ENCODE measurements around the gene MEIS1. TPM values are rescaled to one million over a fixed set of nuclear protein-coding genes. Genes with fewer than 3 reads are reported as not detected.
A peak's percentile ranks its signal among the peaks of the same experiment; 100 is the strongest.

The MEIS1 gene
- total RNA-seq, 4 donors from 2014 or later: 25.9 to 129 (median 28.8) TPM

- no peaks in the 10 kb centered on the region for H3K9me3 ChIP-seq
- WGBS, 2 donors (ENCODE audit: low coverage in 1 of 2): 72 to 77% methylated on average over 3 to 5 of the region's 5 CpGs
- DNase-seq: no peak
- H3K4me3 ChIP-seq: no peak overlapping the region
- in situ Hi-C loops (cut with MboI; ENCODE audit: low pct_ligation_motif_present in 1 of 4, low pct_unique_long_range_greater_than_20kb in 1 of 4, low sequenced_read_pairs in 3 of 4) (no loop called here), intact Hi-C loops (cut with DNase I; ENCODE audit: low total_unique reads) (no loop called here)
- H3K27ac ChIP-seq: peak overlapping the region in 3 of 4 donors; percentile 16 to 69 (median 55)
- H3K36me3 ChIP-seq: no peaks in the 10 kb centered on the region
- TF ChIP-seq CTCF (IDR thresholded peaks at IDR 0.05) (no peak), POLR2A (IDR thresholded peaks at IDR 0.05) (no peak), POLR2AphosphoS5 (IDR thresholded peaks at IDR 0.05) (no peak), EP300 (IDR thresholded peaks at IDR 0.05; ENCODE audit: low read depth) (no peak)
- peaks cover 3 to 34% (median 21%) of the 10 kb centered on the region in 4 donors for H3K4me1 ChIP-seq
- H3K27me3 ChIP-seq: no peaks in the 10 kb centered on the region
These were observed 71.3 kb downstream of the MEIS1 start for GRCh38 chr2:66506265-66506664.

DNA sequence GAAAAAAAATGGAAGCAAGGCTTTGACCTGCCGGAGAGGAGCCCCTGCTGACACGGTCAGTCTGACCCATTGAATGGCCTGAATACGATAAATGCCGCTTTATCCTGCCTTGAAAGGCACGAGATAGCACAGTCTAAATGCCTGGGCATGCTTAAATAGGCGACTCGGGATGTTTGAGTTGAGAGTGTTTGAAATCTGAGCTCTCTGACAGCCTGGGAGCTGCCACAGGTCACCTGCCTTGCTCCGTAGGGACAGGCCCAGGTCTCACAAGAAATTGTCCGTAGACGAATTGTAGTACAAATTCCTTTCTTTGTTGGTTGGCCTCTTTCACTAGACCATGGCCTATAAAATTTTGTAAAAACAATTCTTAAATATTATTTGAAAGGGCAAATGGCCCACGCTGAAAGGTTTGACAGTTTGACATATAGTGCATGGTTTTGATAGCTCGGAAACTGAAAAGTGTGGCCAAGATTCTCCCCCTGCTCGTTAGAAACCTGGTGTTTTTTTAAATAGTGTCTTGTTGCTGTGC, 72.8 kb downstream of the MEIS1 start:
- Histone ChIP-seq H3K27me3 (no peaks in the 10 kb centered on the region), H3K9me3 (no peaks in the 10 kb centered on the region), H3K4me1 (peaks cover 3 to 34% (median 21%) of the 10 kb centered on the region in 4 donors), H3K27ac (peak overlapping the region; percentile 33 to 69 (median 56)), H3K4me3 (no peak overlapping the region), H3K36me3 (no peaks in the 10 kb centered on the region)
- no peak for DNase-seq
- intact Hi-C loops (cut with DNase I; ENCODE audit: low total_unique reads): no loop called here
- in situ Hi-C loops (cut with MboI; ENCODE audit: low pct_ligation_motif_present in 1 of 4, low pct_unique_long_range_greater_than_20kb in 1 of 4, low sequenced_read_pairs in 3 of 4): no loop called here
- no peak for TF ChIP-seq POLR2A (IDR thresholded peaks at IDR 0.05)
- TF ChIP-seq EP300 (IDR thresholded peaks at IDR 0.05; ENCODE audit: low read depth): no peak
- TF ChIP-seq POLR2AphosphoS5 (IDR thresholded peaks at IDR 0.05): no peak
- no peak for TF ChIP-seq CTCF (IDR thresholded peaks at IDR 0.05)
- 74 to 76% methylated on average over 5 to 13 of the region's 13 CpGs for WGBS, 2 donors (ENCODE audit: low coverage in 1 of 2)

DNA sequence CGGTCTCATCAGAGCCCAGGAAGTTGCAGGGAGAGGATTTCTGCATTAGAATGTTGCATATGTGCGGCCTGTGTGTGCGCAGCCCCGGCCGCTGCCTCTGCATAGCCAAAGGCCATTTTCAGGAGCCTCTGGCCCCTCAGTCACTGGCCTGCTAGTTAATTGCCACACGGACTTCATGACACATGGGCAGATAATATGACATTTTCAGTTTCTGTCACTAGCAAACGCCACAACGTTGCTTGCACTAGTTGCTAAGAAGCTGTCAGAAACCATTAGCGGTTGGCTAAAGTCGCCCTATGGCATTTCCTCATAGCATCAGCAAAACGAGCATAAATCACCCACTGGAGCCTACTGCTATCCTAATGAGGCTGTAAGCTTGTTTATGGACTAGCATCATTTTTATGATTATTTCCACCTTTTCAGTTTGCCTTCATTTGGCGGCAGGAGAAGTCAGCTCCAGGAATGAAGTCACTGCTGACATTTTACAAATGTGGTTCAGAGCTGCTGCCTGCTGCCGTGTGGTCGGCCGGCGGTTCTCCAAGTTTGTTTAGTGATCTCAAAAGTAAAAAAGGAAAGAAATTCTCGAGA, 73.7 kb downstream of the MEIS1 start:
- peaks cover 3 to 34% (median 21%) of the 10 kb centered on the region in 4 donors for H3K4me1 ChIP-seq
- H3K36me3 ChIP-seq: no peaks in the 10 kb centered on the region
- DNase-seq: no peak
- in situ Hi-C loops (cut with MboI; ENCODE audit: low pct_ligation_motif_present in 1 of 4, low pct_unique_long_range_greater_than_20kb in 1 of 4, low sequenced_read_pairs in 3 of 4) (no loop called here), intact Hi-C loops (cut with DNase I; ENCODE audit: low total_unique reads) (no loop called here)
- 43 to 50% methylated on average over 8 to 17 of the region's 17 CpGs for WGBS, 2 donors (ENCODE audit: low coverage in 1 of 2)
- H3K4me3 ChIP-seq: peak overlapping the region in 1 of 4 donors; percentile 9
- TF ChIP-seq POLR2AphosphoS5 (IDR thresholded peaks at IDR 0.05): no peak
- TF ChIP-seq EP300 (IDR thresholded peaks at IDR 0.05; ENCODE audit: low read depth): no peak
- TF ChIP-seq POLR2A (IDR thresholded peaks at IDR 0.05): no peak
- no peak for TF ChIP-seq CTCF (IDR thresholded peaks at IDR 0.05)
- no peaks in the 10 kb centered on the region for H3K27me3 ChIP-seq
- H3K27ac ChIP-seq: peak overlapping the region; percentile 33 to 69 (median 56)
- no peaks in the 10 kb centered on the region for H3K9me3 ChIP-seq

DNA sequence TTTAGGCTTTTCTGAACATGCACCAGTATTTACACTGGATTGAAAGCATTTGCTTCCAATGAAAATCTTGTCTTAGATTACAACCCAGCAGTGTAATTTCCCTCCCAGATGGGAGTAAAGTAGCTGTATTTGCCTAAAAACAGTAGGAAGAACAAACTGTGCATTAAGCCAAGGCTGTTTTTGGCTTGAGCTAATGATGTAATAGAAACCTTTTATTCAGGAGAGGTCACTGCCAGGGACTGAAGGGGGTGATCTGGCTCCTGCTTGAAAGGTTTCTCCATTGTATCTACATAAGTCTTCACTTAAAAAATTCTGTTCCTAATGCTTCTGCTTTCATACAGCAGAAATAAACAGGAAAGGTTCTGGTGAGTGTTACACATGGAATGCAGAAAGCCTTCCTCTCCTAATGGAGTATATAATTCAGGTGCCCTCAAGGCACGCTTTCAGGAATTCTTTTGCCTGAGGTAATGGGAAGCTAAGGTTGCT, 74.4 kb downstream of the MEIS1 start:
- Histone ChIP-seq H3K36me3 (no peaks in the 10 kb centered on the region), H3K4me1 (peaks cover 3 to 34% (median 21%) of the 10 kb centered on the region in 4 donors), H3K27me3 (no peaks in the 10 kb centered on the region), H3K4me3 (no peak overlapping the region), H3K27ac (peak overlapping the region; percentile 33 to 69 (median 56)), H3K9me3 (no peaks in the 10 kb centered on the region)
- WGBS, 2 donors (ENCODE audit: low coverage in 1 of 2): 52 to 71% methylated on average over 1 of the region's 1 CpG
- TF ChIP-seq POLR2A (IDR thresholded peaks at IDR 0.05) (no peak), POLR2AphosphoS5 (IDR thresholded peaks at IDR 0.05) (no peak), CTCF (IDR thresholded peaks at IDR 0.05) (no peak), EP300 (IDR thresholded peaks at IDR 0.05; ENCODE audit: low read depth) (no peak)
- in situ Hi-C loops (cut with MboI; ENCODE audit: low pct_ligation_motif_present in 1 of 4, low pct_unique_long_range_greater_than_20kb in 1 of 4, low sequenced_read_pairs in 3 of 4): no loop called here
- DNase-seq: no peak
- intact Hi-C loops (cut with DNase I; ENCODE audit: low total_unique reads): no loop called here

Data from transverse colon (tissue), 4 donors.